Endothelial cell of umbilical vein (primary cell): ENCODE results near the gene AGR2. TPM values are rescaled to one million over a fixed set of nuclear protein-coding genes. Genes with fewer than 3 reads are reported as not detected.
"Not testable (repeated sequence)": the region's sequence is repeated elsewhere in the genome, so short reads cannot be mapped to it uniquely, and the experiment has no call there.

Experiments
- BruUV-seq: library from RNA; stranded (reverse); fragments of 400-500 nt; replicated peaks from 2 replicates; lab custom pipeline; 2021; lab: Mats Ljungman, UMichigan
- CTCF ChIA-PET: fragments of 300-600, 350-600 bp; sonication (Branson Sonifier 250); formaldehyde crosslinking; loops from one replicate; lab custom pipeline; 2021; ENCODE audit warnings: antibody characterized with exemption, inconsistent platforms; lab: Charles Lee
- POLR2A ChIA-PET: fragments of 300-600, 350-600 bp; sonication (Branson Sonifier 250); formaldehyde crosslinking; loops from one replicate; lab custom pipeline; 2021; ENCODE audit warnings: antibody characterized with exemption, inconsistent platforms; lab: Charles Lee
- DNase-seq: peaks from one replicate; pipeline ENCODE4 v3.0.0-alpha.2; 2011; ENCODE audit warnings: low read depth, low spot score
- FAIRE-seq: peaks from 2 replicates; lab custom pipeline; 2011; peaks lifted over from hg19 to GRCh38; lab: Jason Lieb, UNC
- H2AFZ ChIP-seq: 2 replicates; pipeline ENCODE4 v1.6.0; 2012; ENCODE audit warnings: low read depth, low read length, control low read depth, inconsistent platforms
- H3K27ac ChIP-seq: 2 replicates; pipeline ENCODE4 v1.5.1; 2011; ENCODE audit warnings: low read depth, mild to moderate bottlenecking, control low read depth, low read length, moderate library complexity; ENCODE audit not compliant: insufficient read depth
- H3K27me3 ChIP-seq, 2 experiments: 2 replicates each; pipeline versions ENCODE4 v1.6.0 to v1.6.1; 2011; ENCODE audit warnings: low read length in 2 of 2, mixed read lengths in 1 of 2; ENCODE audit not compliant: control insufficient read depth in 2 of 2, insufficient read depth in 2 of 2
- H3K36me3 ChIP-seq, 2 experiments: 2 replicates in 1 of 2; 3 replicates in 1 of 2; pipeline ENCODE4 v1.5.1; 2011; ENCODE audit warnings: low read length in 2 of 2, mild to moderate bottlenecking in 1 of 2, moderate library complexity in 1 of 2; ENCODE audit not compliant: control insufficient read depth in 2 of 2, insufficient read depth in 2 of 2; ENCODE audit errors: extremely low read depth in 1 of 2
- H3K4me1 ChIP-seq: 3 replicates; pipeline ENCODE4 v1.5.1; 2011; ENCODE audit warnings: mild to moderate bottlenecking, low read length; ENCODE audit not compliant: control insufficient read depth, insufficient read depth; ENCODE audit errors: extremely low read depth
- H3K4me2 ChIP-seq: 2 replicates; pipeline ENCODE4 v1.6.1; 2011; ENCODE audit warnings: low read length, control low read depth, mixed read lengths; ENCODE audit not compliant: insufficient read depth
- H3K4me3 ChIP-seq, 3 experiments: fragments of 200-600 bp in 1 of 3; sonication (generic), shearing (Covaris generic) in 1 of 3; replicated peaks in 1 of 3; 2 replicates each; pipeline ENCODE4 v1.5.1; 2011 to 2016; ENCODE audit warnings: control low read depth in 3 of 3, low read length in 3 of 3, mild to moderate bottlenecking in 2 of 3, inconsistent platforms in 1 of 3, low read depth in 1 of 3, moderate library complexity in 1 of 3; ENCODE audit not compliant: insufficient read depth in 1 of 3
- H3K79me2 ChIP-seq: 2 replicates; pipeline ENCODE4 v1.6.0; 2012; ENCODE audit warnings: low read length, inconsistent platforms; ENCODE audit not compliant: control insufficient read depth, insufficient read depth
- H3K9ac ChIP-seq: replicated peaks from 2 replicates; pipeline ENCODE3; 2011; ENCODE audit warnings: low read length, control low read depth; ENCODE audit not compliant: insufficient read depth; ENCODE audit errors: extremely low read depth
- H3K9me1 ChIP-seq: replicated peaks from 3 replicates; pipeline ENCODE4 v1.6.0; 2011; ENCODE audit warnings: mild to moderate bottlenecking, low read length; ENCODE audit not compliant: control insufficient read depth, insufficient read depth; ENCODE audit errors: extremely low read depth
- H3K9me3 ChIP-seq: replicated peaks from 2 replicates; pipeline ENCODE4 v1.5.1; 2012; ENCODE audit warnings: low read length, inconsistent platforms; ENCODE audit not compliant: control insufficient read depth, insufficient read depth
- H4K20me1 ChIP-seq: replicated peaks from 2 replicates; pipeline ENCODE3; 2011; ENCODE audit warnings: mild to moderate bottlenecking, low read length; ENCODE audit not compliant: control insufficient read depth, insufficient read depth; ENCODE audit errors: extremely low read depth
- CTCF ChIP-seq, 2 donors: IDR thresholded peaks; 1 replicate in 1 of 2; 2 replicates in 1 of 2; pipeline ENCODE4 v1.5.1; 2011; ENCODE audit warnings: low read length in 2 of 2, mild to moderate bottlenecking in 2 of 2, moderate library complexity in 2 of 2, control low read depth in 1 of 2, inconsistent platforms in 1 of 2, low read depth in 1 of 2; ENCODE audit not compliant: insufficient read depth in 1 of 2; ENCODE audit errors: extremely low read depth in 1 of 2
- EZH2 ChIP-seq: IDR thresholded peaks from 2 replicates; pipeline ENCODE4 v1.6.1; 2012; ENCODE audit warnings: borderline replicate concordance, low read depth, mild to moderate bottlenecking, moderate library complexity, low read length, inconsistent platforms; ENCODE audit not compliant: severe bottlenecking
- FOS ChIP-seq: IDR thresholded peaks from 2 replicates; pipeline ENCODE4 v1.6.1; 2011; ENCODE audit warnings: mild to moderate bottlenecking, low read length, moderate library complexity, borderline replicate concordance; ENCODE audit not compliant: insufficient read depth
- GATA2 ChIP-seq: IDR thresholded peaks from 2 replicates; pipeline ENCODE4 v1.7.0; 2011; ENCODE audit warnings: low read depth, mild to moderate bottlenecking, moderate library complexity, mixed read lengths, low read length; ENCODE audit not compliant: insufficient read length, insufficient read depth
- JUN ChIP-seq: IDR thresholded peaks from 2 replicates; pipeline ENCODE4 v1.6.1; 2011; ENCODE audit warnings: borderline replicate concordance, low read depth; ENCODE audit not compliant: insufficient read length, insufficient read depth
- MYC ChIP-seq: IDR thresholded peaks from one replicate; pipeline ENCODE4 v1.6.1; 2011; ENCODE audit warnings: mild to moderate bottlenecking, low read depth, low read length
- POLR2A ChIP-seq: IDR thresholded peaks from 2 replicates; pipeline ENCODE4 v1.6.1; 2012; ENCODE audit warnings: low read depth, mild to moderate bottlenecking, control low read depth, low read length
- POLR2AphosphoS5 ChIP-seq: IDR thresholded peaks from 2 replicates; pipeline ENCODE4 v1.6.1; 2012; ENCODE audit warnings: low read depth, mild to moderate bottlenecking, control low read depth, low read length, moderate library complexity; ENCODE audit not compliant: insufficient read depth
- dilution Hi-C: fragments of 300-500 bp; cut with MboI; formaldehyde crosslinking; loops from one replicate; pipeline ENCODE4 v1.15.0; 2019; ENCODE audit warnings: low sequenced_read_pairs; ENCODE audit not compliant: extremely low pct_ligation_motif_present
- intact Hi-C: fragments of 100-400 bp; cut with micrococcal nuclease; formaldehyde crosslinking; loops from one replicate; pipeline ENCODE4 v1.10.0; 2022
- polyA plus RNA-seq, 4 experiments: library from polyadenylated mRNA; depleted of rRNA in 3 of 4; stranded (reverse) in 3 of 4; unstranded in 1 of 4; fragments of >200 nt; gene quantifications; 2 replicates each; pipeline versions ENCODE4 v1.2.1 to v1.2.3, GENCODE V29; 2011 to 2012; ENCODE audit warnings: missing spikeins in 1 of 4
- total RNA-seq: library from RNA; stranded (reverse); gene quantifications from 2 replicates; pipeline ENCODE4 v1.2.3, GENCODE V29; 2021
- TF ChIP-seq, protein P1 (sequence below): IDR thresholded peaks from 2 replicates; pipeline ENCODE4 v1.6.1; 2011; ENCODE audit not compliant: insufficient read depth, insufficient read length

AGR2 gene
- total and polyA plus RNA-seq, 2 donors (not counting 3 experiments of a cell fraction or from before 2014, with no cell fraction given) = not detected

DNA sequence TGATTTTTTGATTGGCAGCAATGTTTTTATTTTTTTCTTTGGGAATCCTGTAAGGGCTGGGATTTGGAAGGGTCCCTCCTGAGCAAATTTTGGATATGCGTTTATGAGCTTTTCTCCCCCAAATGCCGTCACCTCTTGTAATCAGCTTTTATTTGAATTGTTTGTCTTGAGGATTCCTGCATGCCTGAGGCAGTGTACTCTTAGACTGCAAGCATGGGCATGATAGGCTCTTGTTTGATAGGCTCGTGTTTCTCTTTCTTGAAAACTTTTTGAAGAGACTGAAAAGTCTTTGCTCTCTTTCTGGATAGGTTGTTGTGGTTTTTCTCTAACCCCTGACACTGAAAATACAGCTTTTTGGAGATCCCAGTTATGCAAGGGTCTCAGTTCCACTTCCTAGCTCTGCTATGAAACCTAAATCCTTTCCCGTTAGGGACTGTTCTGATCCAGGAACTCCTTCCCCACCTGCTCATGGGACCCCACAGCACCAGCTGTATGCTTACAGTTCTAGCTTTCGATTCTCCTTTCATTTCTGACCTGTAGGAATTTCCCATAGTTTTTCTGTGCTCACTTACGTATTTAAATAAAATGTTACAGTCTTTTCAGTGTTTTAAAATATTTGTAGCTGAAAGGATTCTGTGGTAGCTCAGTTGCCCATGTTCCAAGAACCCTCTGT, 34.0 kb downstream of the AGR2 start:
- no TSS peak for BruUV-seq
- Histone ChIP-seq H3K79me2 (no peaks in the 10 kb centered on the region), H3K36me3 (no peaks in the 10 kb centered on the region), H3K4me2 (no peak overlapping the region), H3K9me1 (no peaks in the 10 kb centered on the region), H3K9ac (no peak overlapping the region), H4K20me1 (no peaks in the 10 kb centered on the region), H3K4me3 (no peak overlapping the region), H3K27ac (no peak overlapping the region), H3K27me3 (no peaks in the 10 kb centered on the region), H2AFZ (no peak overlapping the region), H3K4me1 (peaks cover 6% of the 10 kb centered on the region), H3K9me3 (no peaks in the 10 kb centered on the region)
- intact Hi-C loops (no loop called here), dilution Hi-C loops (no loop called here)
- ChIA-PET POLR2A (no interaction called here), CTCF (interaction anchor here (1.2 to 1.5 kb wide), 2 partner anchors 30 to 75 kb away, joined by 4 to 6 read pairs; no protein-coding TSS in a partner anchor)
- TF ChIP-seq POLR2A (no peak), CTCF (IDR thresholded peaks at IDR 0.05; ENCODE audit: extremely low read depth in 1 of 2, insufficient read depth in 1 of 2, low read depth in 1 of 2, low read length in 2 of 2) (no peak), FOS (no peak), POLR2AphosphoS5 (no peak), JUN (no peak), EZH2 (no peak), GATA2 (no peak), MYC (no peak)
- TF ChIP-seq, protein P1, sequence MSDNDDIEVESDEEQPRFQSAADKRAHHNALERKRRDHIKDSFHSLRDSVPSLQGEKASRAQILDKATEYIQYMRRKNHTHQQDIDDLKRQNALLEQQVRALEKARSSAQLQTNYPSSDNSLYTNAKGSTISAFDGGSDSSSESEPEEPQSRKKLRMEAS = no peak
- FAIRE-seq (no peak), DNase-seq (no peak)

DNA sequence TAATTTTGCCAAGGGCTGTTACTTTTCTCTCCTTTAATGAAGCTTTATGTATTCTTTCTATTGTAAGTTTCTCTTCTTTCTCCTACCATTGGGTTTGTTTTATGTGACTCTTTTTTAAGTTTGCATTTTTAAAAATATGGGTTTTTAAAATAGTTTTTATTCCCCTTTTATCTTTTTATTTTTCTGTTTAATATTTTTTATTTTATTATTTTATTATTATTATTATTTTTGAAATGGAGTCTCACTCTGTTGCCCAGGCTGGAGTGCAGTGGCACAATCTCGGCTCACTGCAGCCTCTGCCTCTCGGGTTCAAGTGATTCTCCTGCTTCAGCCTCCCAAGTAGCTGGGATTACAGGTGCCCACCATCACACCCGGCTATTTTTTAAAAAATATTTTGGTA, 34.8 kb downstream of the AGR2 start:
- DNase-seq, H3K36me3 ChIP-seq, H2AFZ ChIP-seq, intact Hi-C loops, FAIRE-seq, H3K27me3 ChIP-seq, H3K9me1 ChIP-seq, H4K20me1 ChIP-seq, H3K4me3 ChIP-seq, POLR2A ChIA-PET, H3K9me3 ChIP-seq, H3K9ac ChIP-seq, BruUV-seq, dilution Hi-C loops, H3K27ac ChIP-seq, H3K4me2 ChIP-seq, H3K79me2 ChIP-seq: not testable (repeated sequence)
- peaks cover 12% of the 10 kb centered on the region for H3K4me1 ChIP-seq
- CTCF ChIA-PET = interaction anchor here (1.5 kb wide), 1 partner anchor 75 kb away, joined by 4 read pairs; no protein-coding TSS in a partner anchor
